ENCODE measurements around the gene ZSWIM3. TPM values are rescaled to one million over a fixed set of nuclear protein-coding genes. Genes with fewer than 3 reads are reported as not detected.
A peak's percentile ranks its signal among the peaks of the same experiment; 100 is the strongest.

ZSWIM3 gene
- polyA plus RNA-seq, 4 donors = 5.4 to 5.7 (median 5.6) TPM

DNA sequence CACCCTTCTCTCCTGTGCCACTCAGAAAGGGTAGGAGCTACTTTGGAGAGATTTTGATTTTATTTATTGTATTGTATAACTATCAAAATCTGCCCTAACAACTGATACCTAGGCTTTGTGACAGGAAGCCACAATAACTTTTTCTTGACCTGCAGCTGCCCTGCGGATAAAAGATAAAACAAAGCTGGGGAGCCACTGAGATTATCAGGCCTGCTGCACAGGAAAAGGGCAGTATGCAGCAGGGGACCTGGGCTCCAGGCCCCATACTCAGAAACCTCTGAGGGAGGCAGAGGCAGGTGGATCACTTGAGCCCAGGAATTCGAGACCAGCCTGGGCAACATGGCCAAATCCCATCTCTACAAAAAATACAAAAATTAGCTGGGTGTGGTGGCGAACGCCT, 24.8 kb upstream of the ZSWIM3 start:
- DNase-seq (ENCODE audit: low read depth in 4 of 4, low spot score in 2 of 4) = no peak

DNA sequence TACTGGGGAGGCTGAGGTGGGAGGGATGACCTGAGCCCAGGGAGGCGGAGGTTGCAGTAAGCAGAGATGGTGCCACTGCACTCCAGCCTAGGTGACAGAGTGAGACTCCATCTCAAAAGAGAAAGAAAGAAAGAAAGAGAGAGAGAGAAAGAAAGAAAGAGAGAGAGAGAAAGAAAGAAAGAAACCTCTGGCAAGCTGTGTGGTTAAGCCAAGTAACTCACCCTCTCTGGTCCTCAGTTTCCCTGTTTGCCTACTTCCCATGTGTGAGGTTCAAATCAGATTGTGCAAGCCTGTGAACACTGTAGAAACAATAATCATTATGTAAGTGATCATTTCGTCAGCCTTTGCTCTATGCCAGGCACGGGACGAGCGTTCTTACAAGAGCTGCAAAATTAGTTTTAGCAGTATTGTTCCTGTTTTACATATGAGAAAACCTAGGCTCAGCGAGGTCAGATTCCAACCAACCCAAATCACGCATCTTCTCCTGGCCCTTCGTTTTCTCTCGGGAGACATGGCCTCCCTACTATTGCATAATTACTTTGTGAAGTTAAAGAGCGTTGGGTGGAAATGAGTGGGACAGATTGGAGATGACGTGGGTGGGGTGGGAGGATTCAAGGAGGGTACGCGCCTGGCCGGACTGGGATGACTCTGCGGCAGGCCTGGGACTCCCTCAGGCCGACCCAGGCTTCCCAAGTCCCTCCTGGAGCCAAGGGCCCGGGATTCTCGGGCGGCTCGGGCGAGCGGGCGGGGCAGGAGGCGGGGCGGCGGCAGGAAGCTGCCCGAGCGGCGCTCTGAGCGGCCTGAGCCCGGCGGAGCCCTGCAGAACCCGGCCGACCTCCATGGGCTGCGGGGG, 24.2 kb upstream of the ZSWIM3 start, which contains the start of gene SNX21:
Gene SNX21, plus strand, starts transcription at position 770 of the 853 bp plus-strand sequence. CDS start 121 bp downstream, outside the sequence.
- DNase-seq (ENCODE audit: low read depth in 4 of 4, low spot score in 2 of 4) = peak in 1 of 4 donors; percentile 75

DNA sequence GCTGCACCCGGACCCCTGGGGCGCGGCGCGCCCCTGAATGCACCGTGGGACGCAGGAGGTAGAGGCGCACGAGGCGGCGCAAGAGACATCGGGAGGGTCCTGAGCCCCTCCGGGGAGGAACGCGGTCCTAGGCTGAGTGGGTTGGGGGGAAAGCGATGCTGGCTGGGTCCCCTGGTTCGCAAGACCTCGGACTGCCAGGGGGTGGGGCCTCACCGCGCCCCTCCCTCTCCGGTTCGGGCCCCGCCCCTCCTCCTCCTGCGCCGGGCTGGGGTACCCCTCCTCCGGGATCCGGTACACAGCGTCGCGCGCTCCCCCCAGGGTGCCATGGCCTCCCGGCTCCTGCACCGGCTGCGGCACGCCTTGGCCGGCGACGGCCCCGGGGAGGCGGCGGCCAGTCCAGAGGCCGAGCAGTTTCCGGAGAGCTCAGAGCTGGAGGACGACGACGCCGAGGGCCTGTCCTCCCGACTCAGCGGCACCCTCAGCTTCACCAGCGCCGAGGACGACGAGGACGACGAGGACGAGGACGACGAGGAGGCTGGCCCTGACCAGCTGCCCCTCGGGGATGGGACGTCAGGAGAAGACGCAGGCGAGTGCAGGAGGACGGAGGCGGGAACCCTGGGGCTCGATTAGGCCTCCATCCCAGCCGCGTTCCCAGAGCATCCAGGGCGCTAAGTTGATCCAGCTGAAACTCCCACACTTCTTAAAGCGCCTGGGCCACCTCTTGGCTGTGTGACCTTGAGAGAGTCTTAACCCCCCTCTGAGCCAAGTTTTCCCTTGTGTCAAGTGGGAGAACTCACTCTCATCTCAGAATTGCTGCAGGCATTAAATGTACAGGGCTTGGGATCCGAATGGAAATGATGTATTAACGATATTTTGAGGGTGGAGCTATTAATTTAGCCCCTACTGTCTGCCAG, 23.3 kb upstream of the ZSWIM3 start:
- DNase-seq (ENCODE audit: low read depth in 4 of 4, low spot score in 2 of 4) = peak in 3 of 4 donors; percentile 62 to 77 (median 75)

DNA sequence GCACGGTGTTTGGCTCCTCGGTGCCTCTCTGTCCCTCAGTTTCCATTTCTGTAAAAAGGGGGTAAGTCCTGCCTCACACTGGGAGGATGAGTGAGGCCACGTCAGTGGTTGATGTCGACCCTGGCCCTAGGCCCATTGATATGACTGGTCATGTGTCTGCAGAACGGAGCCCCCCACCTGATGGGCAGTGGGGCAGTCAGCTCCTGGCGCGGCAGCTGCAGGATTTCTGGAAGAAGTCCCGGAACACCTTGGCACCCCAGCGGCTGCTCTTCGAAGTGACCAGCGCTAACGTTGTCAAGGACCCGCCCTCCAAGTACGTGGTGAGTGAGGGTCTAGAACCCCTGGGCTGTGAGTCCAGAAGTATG, 22.6 kb upstream of the ZSWIM3 start:
- no peak for DNase-seq (ENCODE audit: low read depth in 4 of 4, low spot score in 2 of 4)

DNA sequence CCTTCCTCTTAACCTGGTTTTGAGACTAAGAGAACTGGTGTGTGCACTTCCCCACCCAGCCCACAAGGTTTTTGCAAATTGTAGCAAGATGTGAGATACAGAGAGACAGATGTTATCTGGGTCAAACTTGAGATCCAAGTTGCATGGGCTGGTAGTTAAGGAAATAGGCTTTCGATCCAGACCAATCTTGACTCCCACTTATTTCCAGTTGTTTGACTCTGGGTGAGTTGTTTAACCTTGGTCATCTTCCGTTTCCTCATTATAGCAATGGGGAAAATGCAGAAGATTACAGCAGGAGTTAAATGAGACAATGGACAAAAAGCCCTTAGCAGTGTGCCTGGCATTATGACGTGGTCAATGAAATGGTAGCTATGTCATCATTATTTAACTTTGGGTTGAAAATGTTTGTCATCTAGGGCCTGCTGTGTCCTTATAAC, 22.1 kb upstream of the ZSWIM3 start:
- no peak for DNase-seq (ENCODE audit: low read depth in 4 of 4, low spot score in 2 of 4)

DNA sequence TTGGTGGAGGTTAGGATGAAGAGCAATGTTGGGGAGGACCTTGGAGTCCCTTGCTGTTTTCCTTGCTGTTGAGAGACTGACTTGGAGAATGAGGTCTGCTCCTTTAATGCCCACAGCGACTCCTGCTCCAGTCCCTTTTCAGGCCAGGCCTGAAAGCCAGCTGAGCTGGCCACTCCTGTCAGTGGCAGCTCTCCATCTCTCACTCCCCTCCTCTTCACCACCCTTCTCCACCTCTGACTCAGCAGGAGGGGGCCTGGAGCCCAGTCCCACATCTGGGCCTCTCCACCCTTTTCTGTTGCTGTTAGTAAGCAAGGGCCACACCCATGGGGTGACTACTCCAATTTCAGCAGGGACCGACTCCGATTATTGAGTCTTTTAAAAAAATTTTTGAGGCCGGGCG, 21.6 kb upstream of the ZSWIM3 start:
- no peak for DNase-seq (ENCODE audit: low read depth in 4 of 4, low spot score in 2 of 4)

DNA sequence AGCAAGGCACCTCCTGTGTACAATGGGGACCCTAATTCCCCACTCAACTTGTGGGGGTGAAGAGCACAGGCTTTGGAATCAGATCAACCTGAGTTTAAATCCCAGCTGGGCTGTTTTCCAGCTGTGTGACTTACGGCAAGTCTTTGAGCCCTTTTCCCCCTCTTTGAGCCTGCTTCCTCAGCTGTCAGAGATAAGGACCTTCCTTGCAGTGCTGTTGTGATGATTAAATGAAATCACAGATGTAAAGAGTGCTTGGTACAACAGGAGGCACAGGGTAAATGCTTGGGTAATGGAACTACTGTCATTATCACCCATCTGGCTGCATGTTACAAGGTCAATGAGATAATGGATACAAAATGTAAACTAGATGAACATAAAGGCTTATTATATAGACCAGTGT, 20.6 kb upstream of the ZSWIM3 start:
- no peak for DNase-seq (ENCODE audit: low read depth in 4 of 4, low spot score in 2 of 4)

DNA sequence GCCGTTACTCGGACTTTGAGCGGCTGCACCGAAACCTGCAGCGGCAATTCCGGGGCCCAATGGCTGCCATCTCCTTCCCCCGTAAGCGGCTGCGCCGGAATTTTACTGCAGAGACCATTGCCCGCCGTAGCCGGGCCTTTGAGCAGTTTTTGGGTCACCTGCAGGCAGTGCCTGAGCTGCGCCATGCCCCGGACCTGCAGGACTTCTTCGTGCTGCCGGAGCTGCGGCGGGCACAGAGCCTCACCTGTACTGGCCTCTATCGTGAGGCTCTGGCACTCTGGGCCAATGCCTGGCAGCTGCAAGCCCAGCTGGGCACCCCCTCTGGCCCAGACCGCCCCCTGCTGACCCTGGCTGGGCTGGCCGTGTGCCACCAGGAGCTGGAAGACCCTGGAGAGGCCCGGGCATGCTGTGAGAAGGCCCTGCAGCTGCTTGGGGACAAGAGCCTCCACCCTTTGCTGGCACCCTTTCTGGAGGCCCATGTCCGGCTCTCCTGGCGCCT, 16.7 kb upstream of the ZSWIM3 start:
- no peak for DNase-seq (ENCODE audit: low read depth in 4 of 4, low spot score in 2 of 4)

DNA sequence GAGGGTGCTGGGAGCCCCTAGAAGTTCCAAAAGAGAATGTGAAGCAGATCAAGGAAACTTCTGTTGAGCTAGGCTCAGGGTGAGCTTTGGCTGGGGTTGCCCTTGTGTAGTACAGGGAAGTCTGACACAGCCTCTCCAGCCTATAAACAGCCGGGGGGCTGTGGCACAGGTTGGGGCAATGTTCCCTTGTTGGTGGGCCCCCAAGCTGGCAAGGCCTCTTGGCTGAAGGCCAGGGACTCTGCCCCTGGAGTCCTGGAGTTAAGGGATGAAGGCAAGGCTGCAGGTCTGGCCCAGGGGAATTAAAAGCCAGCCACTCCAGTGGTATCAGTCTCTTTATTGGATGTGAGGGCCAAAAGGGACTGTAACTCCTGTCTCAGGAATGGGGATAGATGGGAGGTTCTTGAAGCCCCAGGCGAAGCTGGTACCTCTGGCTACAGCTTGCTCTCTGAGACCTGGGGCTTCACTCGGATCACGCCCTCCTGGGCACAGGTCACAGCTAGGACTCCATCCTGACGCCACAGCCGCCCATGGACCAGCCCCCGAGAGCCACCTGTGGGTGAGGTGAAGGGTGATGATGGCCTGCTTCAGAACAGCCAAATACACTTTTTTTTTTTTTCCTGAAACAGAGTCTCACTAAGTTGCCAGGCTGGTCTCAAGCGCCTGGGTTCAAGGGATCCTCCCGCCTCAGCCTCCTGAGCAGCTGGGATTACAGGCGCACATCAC, 15.8 kb upstream of the ZSWIM3 start:
- no peak for DNase-seq (ENCODE audit: low read depth in 4 of 4, low spot score in 2 of 4)

DNA sequence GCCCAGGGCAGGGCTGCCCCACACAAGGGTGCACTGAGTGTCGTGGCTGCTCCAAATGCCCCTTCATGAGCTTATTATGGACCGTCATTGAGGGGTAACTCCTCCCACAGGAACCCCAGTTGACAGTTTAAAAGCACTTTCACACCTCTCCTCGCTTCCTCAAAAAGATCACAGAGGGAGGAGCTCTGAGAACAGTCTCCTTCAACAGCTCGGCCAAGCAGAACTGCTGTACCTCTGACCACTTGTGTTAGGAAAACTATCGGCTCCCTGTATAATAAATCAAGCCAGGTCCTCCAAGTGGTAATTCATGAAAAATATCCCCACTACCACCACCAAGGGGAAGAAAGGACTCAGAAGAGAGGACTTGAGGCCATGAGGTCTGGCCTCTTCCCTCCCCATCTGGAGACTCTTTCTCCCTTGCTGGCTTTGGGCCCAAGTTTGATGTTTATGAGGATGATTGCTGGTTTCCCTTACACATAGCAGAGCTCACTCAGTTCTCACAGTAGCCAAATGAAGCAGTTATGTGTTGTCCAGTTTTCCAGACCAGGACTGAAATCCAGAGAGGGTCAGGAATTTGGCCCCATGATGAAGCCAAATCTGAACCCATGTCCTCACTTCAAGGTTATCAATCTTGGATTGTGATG, 15.1 kb upstream of the ZSWIM3 start:
- DNase-seq (ENCODE audit: low read depth in 4 of 4, low spot score in 2 of 4) = no peak

DNA sequence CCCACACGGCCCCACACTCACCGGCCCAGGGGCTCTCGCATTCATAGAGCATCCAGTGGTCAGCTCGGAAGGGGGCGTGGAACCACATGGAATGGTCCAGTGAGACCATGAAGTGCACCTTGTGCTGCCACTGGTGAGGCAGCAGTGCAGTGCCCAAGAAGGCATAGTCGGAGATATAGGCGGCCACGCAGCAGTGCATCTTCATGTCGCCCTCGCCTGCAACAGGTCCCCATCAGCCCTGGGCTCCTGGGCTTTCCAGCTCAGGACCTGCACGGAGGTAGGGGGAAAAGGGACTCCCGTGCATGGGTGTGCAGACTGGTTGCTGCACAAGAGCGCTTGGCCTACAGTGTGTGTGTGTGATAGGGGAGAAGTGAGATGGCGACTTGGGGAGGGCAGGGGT, 13.9 kb upstream of the ZSWIM3 start:
- no peak for DNase-seq (ENCODE audit: low read depth in 4 of 4, low spot score in 2 of 4)

DNA sequence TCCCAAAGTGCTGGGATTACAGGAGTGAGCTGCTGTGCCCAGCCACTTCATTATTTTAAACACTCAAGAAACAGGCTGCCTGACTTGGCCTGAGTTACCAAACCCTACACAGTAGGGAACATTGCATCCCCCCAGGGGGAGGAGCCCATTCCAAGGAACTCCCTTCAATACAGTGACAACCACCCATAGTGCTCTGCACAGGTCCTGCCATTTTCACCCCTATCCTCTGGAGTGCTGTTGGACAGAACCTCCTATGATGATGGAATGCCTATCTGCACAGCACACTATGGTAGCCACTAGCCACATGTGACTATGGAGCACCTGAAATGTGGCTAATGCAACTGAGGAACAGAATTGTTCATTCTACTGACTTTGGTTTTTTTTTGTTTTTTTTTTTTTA, 12.0 kb upstream of the ZSWIM3 start:
- DNase-seq (ENCODE audit: low read depth in 4 of 4, low spot score in 2 of 4) = no peak

DNA sequence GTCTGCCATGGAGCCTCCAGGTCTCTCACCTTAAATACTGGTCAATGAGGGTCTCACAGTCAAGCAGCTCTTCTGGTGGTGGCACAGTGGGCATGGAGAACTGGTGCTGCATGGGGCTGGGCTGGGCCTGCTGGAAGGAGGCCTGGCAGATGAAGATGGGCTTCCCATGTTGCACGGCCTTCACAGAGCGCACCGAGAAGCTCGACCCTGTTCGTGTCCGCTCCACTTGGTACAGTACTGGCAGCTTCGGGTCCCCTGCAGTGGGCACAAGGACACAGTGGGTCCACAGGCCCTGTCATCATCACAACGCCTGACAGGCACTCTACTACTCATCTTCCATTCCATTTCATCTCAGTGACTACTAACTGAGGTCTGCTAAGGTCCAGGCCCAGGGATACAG, 9.0 kb upstream of the ZSWIM3 start:
- DNase-seq (ENCODE audit: low read depth in 4 of 4, low spot score in 2 of 4) = no peak

DNA sequence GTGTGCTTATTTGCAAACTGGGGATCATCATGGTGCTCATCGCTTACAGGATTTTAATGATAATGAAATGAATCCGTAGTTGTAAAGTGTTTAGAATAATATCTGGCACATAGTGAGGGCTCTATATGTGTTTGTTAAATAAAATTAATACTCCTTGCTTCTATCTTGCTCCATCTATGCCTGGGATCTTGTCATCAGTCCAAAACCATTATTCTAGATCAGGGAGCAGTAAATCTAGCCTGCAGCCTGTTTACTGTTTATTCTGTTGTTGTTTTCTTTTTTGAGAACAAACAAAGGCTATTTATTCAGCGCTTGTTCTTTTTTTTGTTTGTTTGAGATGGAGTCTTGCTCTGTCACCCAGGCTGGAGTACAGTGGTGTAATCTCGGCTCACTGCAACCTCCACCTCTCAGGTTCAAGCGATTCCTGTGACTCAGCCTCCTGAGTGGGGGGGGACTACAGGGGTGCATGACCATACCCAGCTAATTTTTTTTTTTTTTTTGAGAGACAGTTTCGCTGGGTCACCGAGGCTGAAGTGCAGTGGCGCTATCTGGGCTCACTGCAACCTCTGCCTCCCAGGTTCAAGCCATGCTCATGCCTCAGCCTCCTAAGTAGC, 8.3 kb upstream of the ZSWIM3 start:
- no peak for DNase-seq (ENCODE audit: low read depth in 4 of 4, low spot score in 2 of 4)

DNA sequence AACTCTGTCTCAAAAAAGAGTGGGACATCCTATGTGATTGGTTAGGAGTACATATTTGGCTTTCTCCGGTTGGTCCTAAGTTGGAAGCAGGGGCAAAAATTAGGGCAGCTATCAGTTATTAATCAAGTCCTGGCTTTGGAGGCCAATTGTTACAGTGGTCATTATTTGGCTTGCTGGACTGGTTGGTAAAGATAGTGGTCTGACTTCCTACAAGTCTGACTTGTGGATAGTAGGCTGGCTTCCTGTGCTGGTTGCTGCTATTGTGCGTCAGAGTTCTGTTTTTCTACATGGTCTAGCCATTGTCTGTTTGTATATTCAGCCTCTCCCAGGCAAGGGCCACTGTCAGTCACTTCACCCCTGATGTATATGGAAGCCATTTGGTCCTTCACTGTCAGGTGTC, 7.2 kb upstream of the ZSWIM3 start:
- no peak for DNase-seq (ENCODE audit: low read depth in 4 of 4, low spot score in 2 of 4)

DNA sequence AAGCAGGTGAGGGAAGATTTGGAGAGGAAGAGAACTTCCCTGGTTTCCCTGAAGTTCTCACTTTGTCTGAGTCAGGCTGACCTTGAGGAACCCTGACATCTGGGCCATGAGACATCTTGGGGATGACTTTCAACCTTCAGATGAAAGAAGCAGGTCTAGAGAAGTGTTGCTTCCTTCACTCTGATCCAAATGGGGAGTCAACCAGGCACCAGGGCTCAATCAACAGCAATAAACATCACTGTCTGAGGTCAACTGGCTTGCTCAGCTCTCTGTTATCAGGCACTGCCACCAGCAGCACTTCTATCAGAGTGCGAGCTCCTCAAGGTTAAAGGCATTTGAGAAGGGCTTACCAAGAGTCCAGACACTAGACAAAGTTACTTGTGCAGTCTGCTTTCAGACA, 6.5 kb upstream of the ZSWIM3 start:
- DNase-seq (ENCODE audit: low read depth in 4 of 4, low spot score in 2 of 4) = no peak

DNA sequence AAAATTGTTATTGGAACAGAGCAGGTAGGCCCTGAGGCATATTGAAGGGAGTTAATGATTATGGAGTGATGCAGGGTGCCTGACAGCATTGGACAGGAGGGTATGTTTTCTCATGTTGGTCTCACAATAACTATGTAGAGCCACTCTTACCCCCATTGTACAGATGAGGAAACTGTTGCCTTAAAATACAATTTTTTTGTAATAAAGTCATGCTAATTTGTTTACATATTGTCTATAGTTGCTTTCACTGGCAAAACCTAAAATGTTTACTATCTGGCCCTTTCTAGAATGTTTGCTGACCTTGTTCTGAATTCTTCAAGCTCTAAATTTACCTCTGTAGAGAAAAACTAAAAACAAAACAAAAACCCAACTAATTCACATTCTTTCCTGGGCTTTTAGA, 5.9 kb upstream of the ZSWIM3 start:
- DNase-seq (ENCODE audit: low read depth in 4 of 4, low spot score in 2 of 4) = no peak

DNA sequence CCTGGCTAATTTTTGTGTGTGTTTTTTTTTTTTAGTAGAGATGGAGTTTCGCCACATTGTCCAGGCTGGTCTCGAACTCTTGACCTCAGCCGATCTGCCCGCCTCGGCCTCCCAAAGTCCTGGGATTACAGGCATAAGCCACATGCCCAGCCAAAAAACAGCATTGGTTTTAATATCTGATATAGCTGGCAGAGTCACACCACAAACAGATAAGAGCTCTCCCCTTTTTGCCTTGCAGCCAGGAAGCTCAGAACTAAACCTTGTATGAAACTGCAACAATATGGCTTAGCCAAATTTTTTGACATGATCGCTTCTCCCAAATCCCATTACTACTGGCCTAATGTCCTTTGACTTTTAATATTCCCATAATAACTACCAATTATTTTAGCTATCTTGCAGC, 5.1 kb upstream of the ZSWIM3 start:
- no peak for DNase-seq (ENCODE audit: low read depth in 4 of 4, low spot score in 2 of 4)

DNA sequence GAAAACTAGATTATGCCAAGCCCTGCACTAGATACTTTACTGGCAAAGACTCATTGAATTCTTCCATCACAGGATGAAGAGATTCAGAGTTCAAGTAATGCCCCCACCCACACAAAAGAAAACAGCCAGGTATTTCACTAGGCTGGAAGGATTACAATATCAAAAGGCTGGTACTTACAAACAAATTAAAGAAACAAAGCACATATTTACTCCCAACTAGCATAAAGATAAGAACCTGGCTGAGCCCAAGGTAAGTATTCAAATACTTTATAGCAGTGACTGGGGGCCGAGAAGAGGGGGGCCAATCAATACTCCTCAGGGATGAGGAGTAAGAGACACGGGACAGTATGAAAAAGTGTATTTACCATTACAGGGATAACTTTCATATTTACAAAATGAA, 3.9 kb upstream of the ZSWIM3 start:
- no peak for DNase-seq (ENCODE audit: low read depth in 4 of 4, low spot score in 2 of 4)

DNA sequence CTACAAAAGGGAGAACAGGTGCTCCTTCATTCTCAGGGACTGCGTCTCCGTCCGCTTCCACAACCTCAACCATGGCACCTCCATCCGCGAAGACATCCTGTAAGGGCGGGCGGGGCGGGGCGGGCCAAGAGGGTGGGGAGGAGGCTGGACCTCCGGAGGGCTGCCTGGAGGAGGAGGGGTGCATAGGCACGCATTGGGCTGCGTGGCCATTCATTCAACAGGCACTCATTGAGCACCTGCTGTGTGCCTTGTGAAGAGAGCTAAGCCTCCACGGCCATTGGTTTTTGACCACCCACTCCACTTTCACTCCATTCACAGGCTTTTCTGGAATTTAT, 435 bp downstream of the ZSWIM3 start:
- DNase-seq (ENCODE audit: low read depth in 4 of 4, low spot score in 2 of 4) = no peak
